PC-3 (cell line): ENCODE results near the gene FSTL1. TPM values are rescaled to one million over a fixed set of nuclear protein-coding genes. Genes with fewer than 3 reads are reported as not detected.
A peak's percentile ranks its signal among the peaks of the same experiment; 100 is the strongest.

Experiments used
- ATAC-seq: fragments of 200-7000 bp; cut with Tn5 transposase; 2 replicates; pipeline ENCODE4 v1.9.1; 2020; ENCODE audit warnings: mild to moderate bottlenecking, moderate library complexity
- BruUV-seq: library from RNA; stranded (reverse); fragments of 400-500 nt; replicated peaks from 2 replicates; lab custom pipeline; 2021; lab: Mats Ljungman, UMichigan
- CTCF ChIA-PET: fragments of 300-600 bp; sonication (Branson Sonifier 250); formaldehyde crosslinking; loops from one replicate; lab custom pipeline; 2022; ENCODE audit warnings: antibody characterized with exemption; lab: Charles Lee
- POLR2A ChIA-PET: fragments of 300-600 bp; sonication (Branson Sonifier 250); formaldehyde crosslinking; loops from one replicate; lab custom pipeline; 2022; ENCODE audit warnings: antibody characterized with exemption; ENCODE audit not compliant: unreplicated experiment; lab: Charles Lee
- DNase-seq: peaks from one replicate; pipeline ENCODE4 v3.0.0-alpha.2; 2015
- H2AFZ ChIP-seq: fragments of 300-600 bp; sonication (generic); 2 replicates; pipeline ENCODE4 v1.6.0; 2016; ENCODE audit warnings: antibody characterized with exemption, low read length
- H3F3A ChIP-seq: fragments of 300-600 bp; sonication (generic); one replicate; pipeline ENCODE4 v1.6.0; 2017; ENCODE audit warnings: antibody characterized with exemption, low read length, control low read depth, mild to moderate bottlenecking; ENCODE audit not compliant: unreplicated experiment
- H3K27ac ChIP-seq: fragments of 300-600 bp; sonication (generic); 2 replicates; pipeline ENCODE4 v1.5.1; 2016; ENCODE audit warnings: mild to moderate bottlenecking, low read length
- H3K27me3 ChIP-seq: fragments of 300-600 bp; sonication (generic); 2 replicates; pipeline ENCODE4 v1.6.1; 2016; ENCODE audit warnings: low read length, mixed read lengths
- H3K36me3 ChIP-seq: fragments of 300-600 bp; sonication (generic); 2 replicates; pipeline ENCODE4 v1.6.1; 2016; ENCODE audit warnings: low read depth, mixed run types, low read length, mixed read lengths
- H3K4me1 ChIP-seq: fragments of 300-600 bp; sonication (generic); 2 replicates; pipeline ENCODE4 v1.5.1; 2016; ENCODE audit warnings: low read length; ENCODE audit not compliant: insufficient read depth
- H3K4me2 ChIP-seq: fragments of 300-600 bp; sonication (generic); 2 replicates; pipeline ENCODE4 v1.6.0; 2016; ENCODE audit warnings: low read length
- H3K4me3 ChIP-seq: fragments of 300-600 bp; sonication (generic); 2 replicates; pipeline ENCODE4 v1.5.1; 2016; ENCODE audit warnings: mild to moderate bottlenecking, low read length, mixed read lengths
- H3K79me2 ChIP-seq: fragments of 300-600 bp; sonication (generic); 2 replicates; pipeline ENCODE4 v1.6.1; 2017; ENCODE audit warnings: low read length, mixed read lengths
- H3K9ac ChIP-seq: fragments of 300-600 bp; sonication (generic); 2 replicates; pipeline ENCODE4 v1.6.0; 2016; ENCODE audit warnings: mild to moderate bottlenecking, low read length
- H3K9me2 ChIP-seq: fragments of 300-600 bp; sonication (generic); replicated peaks from 2 replicates; pipeline ENCODE4 v1.6.1; 2016; ENCODE audit warnings: mixed run types, low read length, mixed read lengths
- H3K9me3 ChIP-seq: fragments of 300-600 bp; sonication (generic); 2 replicates; pipeline ENCODE4 v1.6.1; 2016; ENCODE audit warnings: low read length, mixed read lengths
- H4K20me1 ChIP-seq: fragments of 300-600 bp; sonication (generic); 2 replicates; pipeline ENCODE4 v1.6.1; 2016; ENCODE audit warnings: low read length, mixed read lengths
- CTCF ChIP-seq: fragments of 300-600 bp; sonication (generic); conservative IDR thresholded peaks from 2 replicates; pipeline ENCODE4 v1.5.1; 2017; ENCODE audit warnings: antibody characterized with exemption, low read depth, mild to moderate bottlenecking, low read length
- EZH2 ChIP-seq: fragments of 300-600 bp; sonication (generic); IDR thresholded peaks from one replicate; pipeline ENCODE4 v1.6.1; 2017; ENCODE audit warnings: antibody characterized with exemption, mild to moderate bottlenecking, low read length; ENCODE audit not compliant: unreplicated experiment
- EZH2phosphoT487 ChIP-seq: fragments of 300-600 bp; sonication (generic); IDR thresholded peaks from 2 replicates; pipeline ENCODE4 v1.6.1; 2018; ENCODE audit warnings: mild to moderate bottlenecking, antibody characterized with exemption, low read length, borderline replicate concordance
- intact Hi-C: fragments of 100-400 bp; cut with micrococcal nuclease; formaldehyde crosslinking; loops from 2 replicates; pipeline ENCODE4 v1.9.0; 2023
- total RNA-seq: library from RNA; depleted of rRNA; stranded (reverse); fragments of >200 nt; gene quantifications from 2 replicates; pipeline ENCODE4 v1.2.3, GENCODE V29; 2014

Gene FSTL1
- total RNA-seq, 1 experiment from 2014 or later = 178 TPM

DNA sequence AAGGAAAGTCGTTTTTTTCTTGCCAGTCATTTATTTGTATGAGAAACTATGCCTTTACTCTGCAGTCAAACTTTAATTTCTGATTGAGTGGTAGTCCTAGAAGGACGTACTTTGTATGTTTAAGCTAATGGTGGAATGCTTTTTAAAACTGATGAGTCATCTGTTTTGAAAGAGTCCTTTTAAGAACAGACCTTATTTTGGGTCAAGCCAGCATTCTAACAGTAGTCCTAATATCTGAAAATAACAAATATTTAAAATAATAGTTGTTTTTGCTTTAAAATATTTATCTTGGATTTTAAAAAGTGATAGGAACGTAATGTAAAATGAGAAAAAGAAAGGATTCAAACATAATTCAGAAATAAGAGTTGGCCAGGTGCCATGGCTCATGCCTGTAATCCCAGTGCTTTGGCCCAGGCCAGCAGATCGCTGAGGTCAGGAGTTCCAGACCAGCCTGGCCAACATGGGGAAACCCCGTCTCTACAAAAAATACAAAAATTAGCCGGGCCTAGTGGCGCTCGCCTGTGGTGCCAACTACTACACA is 100.3 kb downstream of the FSTL1 start:
- Histone ChIP-seq H3K27ac (0 out of 2 replicates have a peak overlapping the region, but pooled peaks have one; percentile 51), H3K4me2 (peak overlapping the region; percentile 90), H3K27me3 (no peaks in the 10 kb centered on the region), H3K9me2 (no peaks in the 10 kb centered on the region), H3K4me3 (peak overlapping the region; percentile 74), H3K4me1 (peaks cover 28% of the 10 kb centered on the region), H3K36me3 (peaks cover 4% of the 10 kb centered on the region), H3K9me3 (no peaks in the 10 kb centered on the region), H4K20me1 (peaks cover 25% of the 10 kb centered on the region), H3F3A (no peaks in the 10 kb centered on the region), H3K79me2 (peaks cover 43% of the 10 kb centered on the region), H2AFZ (peak overlapping the region; percentile 91), H3K9ac (peak overlapping the region; percentile 78)
- no TSS peak for BruUV-seq
- DNase-seq (peak; percentile 79), ATAC-seq (no peak)
- ChIA-PET CTCF (interaction anchor here (0.6 to 2.7 kb wide), 5 partner anchors 8 to 209 kb away, joined by 3 to 17 read pairs (median 3); no protein-coding TSS in a partner anchor), POLR2A (no interaction called here)
- TF ChIP-seq CTCF (no peak), EZH2phosphoT487 (no peak), EZH2 (no peak)
- intact Hi-C loops = loop anchor here (2.0 kb wide), 1 partner anchor 66 kb away; the partner anchor contains the start of gene GPR156

- peak overlapping the region; percentile 90 for H3K4me2 ChIP-seq
- H3K36me3 ChIP-seq = peaks cover 4% of the 10 kb centered on the region
- no peak for ATAC-seq
- peak overlapping the region; percentile 51 for H3K27ac ChIP-seq
- peak overlapping the region; percentile 74 for H3K4me3 ChIP-seq
- no peaks in the 10 kb centered on the region for H3F3A ChIP-seq
- TF ChIP-seq CTCF (no peak), EZH2phosphoT487 (no peak), EZH2 (no peak)
- no TSS peak for BruUV-seq
- H3K9me2 ChIP-seq = no peaks in the 10 kb centered on the region
- H3K9ac ChIP-seq = peak overlapping the region; percentile 78
- H4K20me1 ChIP-seq = peaks cover 32% of the 10 kb centered on the region
- peaks cover 50% of the 10 kb centered on the region for H3K79me2 ChIP-seq
- no peaks in the 10 kb centered on the region for H3K27me3 ChIP-seq
- ChIA-PET CTCF (interaction anchor here (0.6 to 2.7 kb wide), 4 partner anchors 9 to 210 kb away, joined by 3 to 17 read pairs (median 3); no protein-coding TSS in a partner anchor), POLR2A (interaction anchor here (0.6 to 0.7 kb wide), 2 partner anchors 41 to 107 kb away, joined by 5 to 11 read pairs; no protein-coding TSS in a partner anchor)
- DNase-seq = no peak
- H3K4me1 ChIP-seq = peaks cover 35% of the 10 kb centered on the region
- H2AFZ ChIP-seq = peak overlapping the region; percentile 91
- no peaks in the 10 kb centered on the region for H3K9me3 ChIP-seq
- intact Hi-C loops = loop anchor here (1.0 to 2.0 kb wide), 4 partner anchors 65 to 209 kb away; partner anchors contain the start of gene GPR156
These were observed 101.0 kb downstream of the FSTL1 start for GRCh38 chr3:120349855-120350125.
